ENCODE measurements around the gene WNT10A. TPM values are rescaled to one million over a fixed set of nuclear protein-coding genes. Genes with fewer than 3 reads are reported as not detected.
"Not testable (repeated sequence)": the region's sequence is repeated elsewhere in the genome, so short reads cannot be mapped to it uniquely, and the experiment has no call there.

Gene WNT10A
- total and polyA plus RNA-seq, 2 of the 8 experiments (the other 6 are each of a cell fraction or from before 2014, with no cell fraction given) = 0.05 TPM; not detected in 1

- WGBS, 2 experiments (ENCODE audit: extremely low coverage in 1 of 2, insufficient coverage in 1 of 2, insufficient read length in 1 of 2, insufficient replicate concordance in 2 of 2, low coverage in 1 of 2, low lambda C conversion rate in 2 of 2, missing lambda C conversion rate in 1 of 2) = 92% methylated on average over 4 of the region's 10 CpGs; no CpG with 5 or more reads in 1 of the 2 experiments
- POLR2A ChIA-PET (ENCODE audit: partially characterized antibody) = not testable (repeated sequence)
Measured at GRCh38 chr2:218930488-218930887, 49.8 kb downstream of the WNT10A start.

GRCh38 chr2:218931751-218932150 lies 51.1 kb downstream of the WNT10A start:
- H3K36me3 ChIP-seq (ENCODE audit: control insufficient read depth in 2 of 4, insufficient read depth in 4 of 4, low read length in 3 of 4); H3K79me2 ChIP-seq (ENCODE audit: control insufficient read depth in 1 of 2, insufficient read depth in 2 of 2, low read length in 2 of 2); H3K4me3 ChIP-seq (ENCODE audit: extremely low read depth in 1 of 4, insufficient read depth in 2 of 4, low read depth in 3 of 4, low read length in 4 of 4); DNase-seq (ENCODE audit: low read depth in 1 of 2, low spot score in 2 of 2); H4K8ac ChIP-seq (ENCODE audit: extremely low read depth, insufficient read depth, low read length); H2BK20ac ChIP-seq (ENCODE audit: low read length); H2AK5ac ChIP-seq (ENCODE audit: low read depth, low read length); H3K27ac ChIP-seq (ENCODE audit: low read depth, low read length); CTCF ChIA-PET (ENCODE audit: partially characterized antibody); H2BK12ac ChIP-seq (ENCODE audit: low read depth, low read length); H2BK15ac ChIP-seq (ENCODE audit: low read length); H3K4me2 ChIP-seq (ENCODE audit: insufficient read depth in 1 of 2, low read depth in 2 of 2, low read length in 2 of 2); H3K79me1 ChIP-seq (ENCODE audit: low read depth, low read length); H3K23me2 ChIP-seq (ENCODE audit: low read depth, low read length); H4K20me1 ChIP-seq (replicated peaks in 1 of 2; ENCODE audit: control insufficient read depth in 1 of 2, insufficient read depth in 2 of 2, low read length in 2 of 2); H3K27me3 ChIP-seq (replicated peaks in 1 of 4; ENCODE audit: control insufficient read depth in 3 of 4, extremely low read depth in 1 of 4, insufficient read depth in 3 of 4, low read length in 3 of 4); H3K18ac ChIP-seq (ENCODE audit: extremely low read depth, low read length); H4K5ac ChIP-seq (ENCODE audit: insufficient read length, low read depth, low read length); H2BK120ac ChIP-seq (replicated peaks; ENCODE audit: low read depth, low read length); H3K4ac ChIP-seq (replicated peaks; ENCODE audit: insufficient read length, low read depth, low read length); H3K9ac ChIP-seq (replicated peaks in 1 of 4; ENCODE audit: extremely low read depth in 1 of 4, low read depth in 3 of 4, low read length in 3 of 4); H2AFZ ChIP-seq (ENCODE audit: low read length); H2BK5ac ChIP-seq (ENCODE audit: low read depth, low read length); H3K56ac ChIP-seq (replicated peaks; ENCODE audit: insufficient read length, low read depth, low read length); H3K14ac ChIP-seq (ENCODE audit: insufficient read length); H3K23ac ChIP-seq (ENCODE audit: insufficient read length); FAIRE-seq; H4K91ac ChIP-seq (replicated peaks; ENCODE audit: insufficient read length, low read length); POLR2A ChIA-PET (ENCODE audit: partially characterized antibody); H3K4me1 ChIP-seq (replicated peaks in 1 of 4; ENCODE audit: control insufficient read depth in 3 of 4, insufficient read depth in 4 of 4, low read length in 3 of 4): not testable (repeated sequence)
- WGBS, 2 experiments (ENCODE audit: extremely low coverage in 1 of 2, insufficient coverage in 1 of 2, insufficient read length in 1 of 2, insufficient replicate concordance in 2 of 2, low coverage in 1 of 2, low lambda C conversion rate in 2 of 2, missing lambda C conversion rate in 1 of 2) = 90% methylated on average over 4 of the region's 25 CpGs; no CpG with 5 or more reads in 1 of the 2 experiments
- peaks cover 4 to 15% of the 10 kb centered on the region in 2 experiments; a peak in 2 of 4 replicates for H3K9me3 ChIP-seq (ENCODE audit: insufficient read depth in 2 of 2, low read depth in 1 of 2, low read length in 1 of 2)

More at GRCh38 chr2:218930488-218930887, 49.8 kb downstream of the WNT10A start:
- H3K23ac ChIP-seq (ENCODE audit: insufficient read length); H2BK15ac ChIP-seq (ENCODE audit: low read length); H2AK5ac ChIP-seq (ENCODE audit: low read depth, low read length); FAIRE-seq; H3K36me3 ChIP-seq (ENCODE audit: control insufficient read depth in 2 of 4, insufficient read depth in 4 of 4, low read length in 3 of 4); H3K27me3 ChIP-seq (replicated peaks in 1 of 4; ENCODE audit: control insufficient read depth in 3 of 4, extremely low read depth in 1 of 4, insufficient read depth in 3 of 4, low read length in 3 of 4); H3K79me1 ChIP-seq (ENCODE audit: low read depth, low read length); CTCF ChIA-PET (ENCODE audit: partially characterized antibody); H3K4me3 ChIP-seq (ENCODE audit: extremely low read depth in 1 of 4, insufficient read depth in 2 of 4, low read depth in 3 of 4, low read length in 4 of 4); DNase-seq (ENCODE audit: low read depth in 1 of 2, low spot score in 2 of 2); H3K4me2 ChIP-seq (ENCODE audit: insufficient read depth in 1 of 2, low read depth in 2 of 2, low read length in 2 of 2); H3K27ac ChIP-seq (ENCODE audit: low read depth, low read length); H3K14ac ChIP-seq (ENCODE audit: insufficient read length); H3K79me2 ChIP-seq (ENCODE audit: control insufficient read depth in 1 of 2, insufficient read depth in 2 of 2, low read length in 2 of 2); H2BK5ac ChIP-seq (ENCODE audit: low read depth, low read length); H3K4ac ChIP-seq (replicated peaks; ENCODE audit: insufficient read length, low read depth, low read length); H4K5ac ChIP-seq (ENCODE audit: insufficient read length, low read depth, low read length); H3K56ac ChIP-seq (replicated peaks; ENCODE audit: insufficient read length, low read depth, low read length); H4K91ac ChIP-seq (replicated peaks; ENCODE audit: insufficient read length, low read length); H4K20me1 ChIP-seq (replicated peaks in 1 of 2; ENCODE audit: control insufficient read depth in 1 of 2, insufficient read depth in 2 of 2, low read length in 2 of 2); H3K9ac ChIP-seq (replicated peaks in 1 of 4; ENCODE audit: extremely low read depth in 1 of 4, low read depth in 3 of 4, low read length in 3 of 4); H2BK120ac ChIP-seq (replicated peaks; ENCODE audit: low read depth, low read length); H2AFZ ChIP-seq (ENCODE audit: low read length); H3K18ac ChIP-seq (ENCODE audit: extremely low read depth, low read length); H3K23me2 ChIP-seq (ENCODE audit: low read depth, low read length); H4K8ac ChIP-seq (ENCODE audit: extremely low read depth, insufficient read depth, low read length); H3K4me1 ChIP-seq (replicated peaks in 1 of 4; ENCODE audit: control insufficient read depth in 3 of 4, insufficient read depth in 4 of 4, low read length in 3 of 4); H2BK12ac ChIP-seq (ENCODE audit: low read depth, low read length); H2BK20ac ChIP-seq (ENCODE audit: low read length): not testable (repeated sequence)
- H3K9me3 ChIP-seq (ENCODE audit: insufficient read depth in 2 of 2, low read depth in 1 of 2, low read length in 1 of 2) = peaks cover 4 to 15% of the 10 kb centered on the region in 2 experiments; a peak in 2 of 4 replicates

Measured in H1 (cell line).